ENCODE results near the gene WARS2.

The WARS2 gene

DNA sequence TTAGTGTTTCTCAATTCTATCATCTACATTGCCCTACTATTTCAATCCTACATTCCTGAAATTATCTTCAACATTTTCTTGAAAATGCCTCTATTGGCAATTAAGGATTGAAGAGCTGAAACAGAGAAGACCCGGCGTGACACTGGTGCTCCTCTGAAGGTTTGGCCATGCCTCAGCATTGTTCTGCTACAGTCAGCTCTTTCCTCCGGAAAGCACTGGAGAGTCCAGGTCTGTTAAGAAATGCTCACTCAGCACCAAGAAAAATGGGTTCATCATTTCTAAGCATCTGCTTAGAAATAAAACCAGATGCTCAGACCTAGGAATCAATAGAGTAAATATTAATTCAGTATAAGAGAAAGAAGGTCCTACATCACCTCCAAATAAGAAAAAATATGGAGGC is 58.8 kb downstream of the WARS2 start:
- DNase-seq, result peak; percentile 55

DNA sequence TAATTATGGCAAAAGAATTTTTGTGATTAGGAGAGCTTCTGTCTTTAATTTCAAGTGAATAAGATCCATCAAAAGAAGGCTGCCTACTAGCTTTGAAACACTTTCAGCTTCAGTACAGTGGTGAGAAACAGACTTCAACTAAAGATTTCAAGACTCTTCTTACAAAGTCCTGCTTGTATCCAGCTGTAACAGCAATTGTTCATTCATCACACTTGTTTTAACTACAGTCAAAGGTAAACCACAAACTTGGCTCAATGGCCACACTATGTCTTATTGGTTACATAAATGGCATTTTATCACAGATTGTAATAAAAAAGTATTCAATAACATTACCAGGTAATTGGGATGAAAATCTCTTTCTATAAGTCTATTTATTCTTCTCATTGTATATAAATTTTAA is 59.2 kb downstream of the WARS2 start:
- peak; percentile 75 for DNase-seq

GRCh38 chr1:119080586-119080985 is 59.9 kb downstream of the WARS2 start:
- peak; percentile 99 for DNase-seq

DNA sequence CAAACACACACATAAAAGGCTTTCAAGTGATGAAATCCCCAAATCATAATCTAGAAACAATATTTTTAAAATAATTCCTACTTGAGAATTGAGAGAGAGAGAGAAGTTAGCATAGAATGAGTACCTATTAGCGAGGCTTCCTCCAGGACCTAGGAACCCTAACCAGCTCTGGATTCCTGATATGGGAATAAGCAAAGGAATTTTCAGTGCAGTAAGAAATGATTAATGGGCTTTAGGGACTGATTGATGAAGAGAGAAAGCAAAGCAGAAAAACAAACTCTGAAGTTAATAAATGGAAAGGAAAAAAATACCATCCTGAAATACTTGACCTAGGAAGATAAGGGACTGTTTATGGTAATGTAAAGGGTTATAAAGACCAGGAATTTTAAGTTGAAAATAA is 60.6 kb downstream of the WARS2 start:
- DNase-seq, result no peak

DNA sequence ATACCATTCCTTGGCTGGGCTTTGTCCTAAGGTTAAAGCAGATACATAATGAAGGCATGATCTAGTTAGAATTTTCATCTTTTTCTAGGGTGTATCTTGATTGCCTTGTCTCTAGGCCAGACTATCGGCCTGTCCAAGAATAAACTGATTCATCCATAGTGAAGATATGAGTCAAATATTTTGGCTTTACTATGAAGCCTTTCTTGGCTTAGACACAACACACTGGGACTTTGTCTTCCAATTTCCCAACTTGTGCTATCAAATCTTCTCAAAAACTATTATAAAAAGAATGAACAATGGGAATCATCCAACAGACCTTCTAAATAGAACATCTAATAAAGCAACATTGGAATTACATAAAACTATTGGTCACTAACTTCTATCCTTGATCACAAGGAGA is 64.8 kb downstream of the WARS2 start:
- DNase-seq, result peak; percentile 83

- no peak for DNase-seq
Observed at GRCh38 chr1:119071321-119071720, 69.1 kb downstream of the WARS2 start.

DNA sequence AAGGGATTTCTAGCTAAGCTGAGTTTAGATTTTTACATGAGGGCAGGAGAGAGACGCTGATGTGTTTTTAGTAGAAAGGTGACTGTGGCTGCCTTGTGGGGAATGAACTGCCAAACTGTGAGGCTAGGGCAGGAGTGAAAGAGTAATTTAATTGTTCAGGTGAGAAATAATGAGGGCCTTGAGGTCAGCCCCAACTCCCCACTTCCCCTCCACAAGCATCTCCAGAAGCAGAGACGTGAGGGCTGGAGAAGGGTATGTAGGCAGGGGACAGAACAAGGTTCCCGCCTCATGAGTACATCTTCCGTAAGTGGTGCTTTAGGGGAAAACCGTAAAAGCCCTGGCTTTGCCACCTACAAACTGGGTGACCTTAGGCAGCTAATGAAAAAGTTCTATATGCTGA is 70.8 kb downstream of the WARS2 start:
- DNase-seq, result no peak

DNA sequence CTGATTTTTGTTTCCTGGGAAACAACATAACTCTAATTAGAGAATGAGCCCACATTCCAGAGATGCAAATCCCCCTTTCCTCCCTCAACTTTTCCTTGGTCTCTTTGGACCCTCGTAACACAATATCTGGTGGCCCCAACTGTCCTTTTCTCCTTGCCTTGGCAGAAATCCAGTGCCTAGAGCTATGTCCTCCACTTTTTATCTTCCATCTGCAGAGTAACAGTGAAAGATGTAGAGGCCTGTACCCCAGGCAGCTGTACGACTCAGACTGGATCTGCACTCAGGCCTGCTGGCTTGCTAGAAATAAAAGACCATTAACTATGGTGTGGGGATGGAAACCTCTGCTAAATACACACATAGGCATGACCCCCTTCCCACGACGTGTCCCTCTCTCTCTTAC is 72.0 kb downstream of the WARS2 start:
- DNase-seq, result no peak

DNA sequence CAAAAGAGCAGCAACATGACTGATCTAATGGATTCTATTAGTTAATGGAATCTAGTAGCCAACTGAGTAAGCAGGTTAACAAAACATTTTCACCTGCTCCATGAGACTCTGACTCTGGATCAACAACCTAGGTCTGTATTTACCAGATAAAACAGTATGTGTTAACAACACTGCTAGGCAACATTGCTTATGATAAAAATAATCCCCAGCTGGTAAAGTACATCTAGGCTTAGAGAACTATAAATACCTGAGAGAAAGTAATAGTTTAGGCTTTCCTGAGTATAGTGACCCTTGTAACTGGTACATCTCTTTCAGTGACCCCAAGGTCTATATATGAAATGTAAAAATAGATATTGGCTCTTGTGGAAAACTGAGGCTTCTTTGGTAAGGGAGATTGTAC is 78.8 kb downstream of the WARS2 start:
- no peak for DNase-seq

- no peak for DNase-seq
Observed at GRCh38 chr1:119055568-119055967, 84.9 kb downstream of the WARS2 start.

DNA sequence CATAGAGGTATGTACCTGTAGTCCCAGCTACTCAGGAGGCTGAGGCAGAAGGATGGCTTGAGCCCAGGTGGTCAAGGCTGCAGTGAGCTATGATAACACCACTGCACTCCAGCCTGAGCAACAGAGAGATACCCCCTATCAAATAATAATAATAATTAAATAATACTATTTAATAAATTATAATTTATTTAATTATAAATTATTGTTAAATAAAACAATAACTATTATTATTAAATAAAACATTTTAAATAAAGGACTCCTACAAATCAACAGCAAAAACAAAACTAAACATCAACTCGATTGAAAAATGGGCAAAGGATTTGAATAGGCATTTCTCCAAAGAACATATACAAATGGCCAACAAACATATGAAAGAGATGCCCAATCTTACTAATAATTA is 86.5 kb downstream of the WARS2 start:
- DNase-seq, result no peak

- DNase-seq, result no peak
Observed at GRCh38 chr1:119052267-119052666, 88.2 kb downstream of the WARS2 start.

DNA sequence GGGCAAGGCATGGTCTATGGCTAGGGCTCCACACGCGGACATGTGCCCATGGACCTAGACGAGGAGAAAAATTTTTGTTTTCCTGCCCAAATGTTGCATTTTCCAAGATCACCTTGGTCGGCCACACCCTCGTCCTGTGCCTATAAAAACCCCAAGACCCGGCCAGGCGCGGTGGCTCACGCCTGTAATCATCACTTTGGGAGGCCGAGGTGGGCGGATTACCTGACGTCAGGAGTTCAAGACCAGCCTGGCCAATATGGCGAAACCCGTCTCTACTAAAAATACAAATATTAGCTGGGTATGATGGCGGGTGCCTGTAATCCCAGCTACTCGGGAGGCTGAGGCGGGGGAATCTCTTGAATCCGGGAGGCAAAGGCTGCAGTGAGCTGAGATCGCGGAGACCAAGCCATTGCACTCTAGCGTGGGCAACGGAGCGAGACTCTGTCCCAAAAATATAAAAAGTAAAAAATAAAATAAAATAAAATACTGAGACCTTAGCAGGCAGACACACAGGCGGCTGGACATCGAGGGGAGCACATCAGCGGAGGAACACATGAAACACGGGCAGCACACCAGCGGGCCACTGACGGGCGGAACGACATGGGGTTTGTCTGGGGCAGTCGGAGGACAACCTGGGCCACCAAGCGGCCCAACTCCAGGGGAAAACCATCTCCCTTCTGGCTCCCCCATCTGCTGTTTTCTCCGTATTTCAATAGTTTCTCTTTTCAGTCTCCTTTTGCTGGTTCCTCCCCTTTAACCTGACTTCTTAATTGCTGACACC is 91.6 kb downstream of the WARS2 start:
- no peak for DNase-seq

GRCh38 chr1:119046785-119047438 is 93.5 kb downstream of the WARS2 start:
- peak; percentile 84 for DNase-seq

- DNase-seq, result no peak
Observed at GRCh38 chr1:119046429-119046784, 94.0 kb downstream of the WARS2 start.

DNA sequence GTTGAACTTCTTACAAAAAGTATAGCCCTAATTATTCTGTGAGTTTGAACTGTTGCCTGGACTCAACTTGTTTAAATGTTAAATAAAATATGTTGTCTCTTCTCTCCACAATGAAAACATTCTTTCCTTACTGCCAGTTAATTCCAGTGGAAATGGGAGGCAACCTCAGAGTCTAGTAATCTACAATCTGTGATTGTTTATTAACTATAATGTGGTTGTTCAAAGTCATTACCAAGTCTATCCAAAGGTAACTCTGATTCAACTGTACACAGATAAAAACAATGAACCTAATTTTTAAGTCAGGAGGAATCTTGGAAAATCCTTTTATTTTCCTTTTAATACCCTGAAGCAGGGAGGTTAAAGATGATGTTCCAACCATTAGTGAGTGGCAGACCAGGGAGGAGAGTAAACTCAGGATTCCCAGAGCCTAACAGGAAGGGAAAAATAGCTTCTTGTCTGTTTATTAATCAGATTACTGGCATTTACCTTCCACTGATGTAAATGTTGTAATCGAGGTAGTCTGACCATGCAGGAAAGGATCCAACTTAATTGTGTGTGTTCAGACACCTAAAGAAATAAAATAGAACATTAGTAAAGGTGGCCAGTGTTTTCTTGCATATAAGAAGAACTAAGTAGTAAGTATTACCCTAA is 95.2 kb downstream of the WARS2 start:
- no peak for DNase-seq

- DNase-seq, result peak; percentile 64
Observed at GRCh38 chr1:119040906-119041305, 99.5 kb downstream of the WARS2 start.

- no peak for DNase-seq
Observed at GRCh38 chr1:119040489-119040888, 100.0 kb downstream of the WARS2 start.

GRCh38 chr1:119038363-119038762 is 102.1 kb downstream of the WARS2 start:
- DNase-seq, result no peak

- no peak for DNase-seq
Observed at GRCh38 chr1:119034359-119034758, 106.1 kb downstream of the WARS2 start.

GRCh38 chr1:119032986-119033385 is 107.5 kb downstream of the WARS2 start:
- DNase-seq, result no peak

- no peak for DNase-seq
Observed at GRCh38 chr1:119027759-119028158, 112.7 kb downstream of the WARS2 start.

DNA sequence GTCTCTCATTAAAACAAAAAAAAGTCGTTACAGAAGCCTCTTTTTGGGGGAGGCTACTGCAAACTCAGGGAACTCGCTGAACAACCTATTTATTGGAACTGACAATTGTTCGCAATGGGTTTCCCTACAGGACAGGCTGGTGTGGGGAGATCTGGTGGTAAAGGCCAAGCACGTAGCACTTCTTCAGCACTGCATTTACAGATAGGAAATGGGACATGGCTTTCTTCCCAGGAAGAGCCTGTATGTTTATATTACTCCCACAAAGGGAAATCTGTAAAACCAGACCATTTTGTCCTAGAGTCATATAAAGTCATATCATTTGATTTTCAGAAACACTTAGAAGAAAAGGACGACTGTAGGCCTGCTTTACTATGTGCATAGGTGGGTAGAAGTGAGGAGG is 113.5 kb downstream of the WARS2 start:
- DNase-seq, result no peak

GRCh38 chr1:119015547-119015946 is 124.9 kb downstream of the WARS2 start:
- no peak for DNase-seq

Measured in fibroblast of upper back skin (primary cell).